Progenitor cell of endocrine pancreas (in vitro differentiated cells): ENCODE measurements around the gene TYW5. TPM values are rescaled to one million over a fixed set of nuclear protein-coding genes. Genes with fewer than 3 reads are reported as not detected.
A peak's percentile ranks its signal among the peaks of the same experiment; 100 is the strongest.

Source experiments
- DNase-seq: peaks from one replicate; pipeline ENCODE4 v3.0.0; 2021; ENCODE audit warnings: low spot score; ENCODE audit not compliant: unreplicated experiment
- H3K27ac Mint-ChIP-seq: 2 replicates; pipeline ENCODE4 v1.8.0; 2021; ENCODE audit warnings: mild to moderate bottlenecking, moderate library complexity, mixed read lengths
- H3K27me3 Mint-ChIP-seq: 2 replicates; pipeline ENCODE4 v1.8.0; 2021; ENCODE audit warnings: mixed read lengths
- H3K36me3 Mint-ChIP-seq: 2 replicates; pipeline ENCODE4 v1.8.0; 2022; ENCODE audit warnings: mixed read lengths; ENCODE audit not compliant: insufficient read depth
- H3K4me1 Mint-ChIP-seq: 2 replicates; pipeline ENCODE4 v1.8.0; 2021; ENCODE audit warnings: low read depth, mixed read lengths
- H3K4me3 Mint-ChIP-seq: 2 replicates; pipeline ENCODE4 v1.8.0; 2021; ENCODE audit warnings: low read depth, mild to moderate bottlenecking, moderate library complexity, mixed read lengths
- H3K9me3 Mint-ChIP-seq: 2 replicates; pipeline ENCODE4 v1.8.0; 2021; ENCODE audit warnings: low read depth, mixed read lengths
- total RNA-seq: library from RNA; stranded (reverse); gene quantifications from 2 replicates; pipeline ENCODE4 v1.2.1, GENCODE V29; 2021
- TF ChIP-seq, protein P1 (sequence below): fragments of 200-600 bp; sonication (generic); IDR thresholded peaks from one replicate; pipeline ENCODE4 v1.5.0; 2021; ENCODE audit warnings: antibody characterized with exemption, mild to moderate bottlenecking; ENCODE audit not compliant: unreplicated experiment

The TYW5 gene
- total RNA-seq, 1 donor from 2014 or later: 16.6 TPM

- Mint-ChIP-seq H3K4me1 (peaks cover 16% of the 10 kb centered on the region), H3K4me3 (no peak overlapping the region), H3K36me3 (no peaks in the 10 kb centered on the region), H3K27me3 (no peaks in the 10 kb centered on the region), H3K27ac (peak overlapping the region; percentile 30), H3K9me3 (no peaks in the 10 kb centered on the region)
- TF ChIP-seq, protein P1, sequence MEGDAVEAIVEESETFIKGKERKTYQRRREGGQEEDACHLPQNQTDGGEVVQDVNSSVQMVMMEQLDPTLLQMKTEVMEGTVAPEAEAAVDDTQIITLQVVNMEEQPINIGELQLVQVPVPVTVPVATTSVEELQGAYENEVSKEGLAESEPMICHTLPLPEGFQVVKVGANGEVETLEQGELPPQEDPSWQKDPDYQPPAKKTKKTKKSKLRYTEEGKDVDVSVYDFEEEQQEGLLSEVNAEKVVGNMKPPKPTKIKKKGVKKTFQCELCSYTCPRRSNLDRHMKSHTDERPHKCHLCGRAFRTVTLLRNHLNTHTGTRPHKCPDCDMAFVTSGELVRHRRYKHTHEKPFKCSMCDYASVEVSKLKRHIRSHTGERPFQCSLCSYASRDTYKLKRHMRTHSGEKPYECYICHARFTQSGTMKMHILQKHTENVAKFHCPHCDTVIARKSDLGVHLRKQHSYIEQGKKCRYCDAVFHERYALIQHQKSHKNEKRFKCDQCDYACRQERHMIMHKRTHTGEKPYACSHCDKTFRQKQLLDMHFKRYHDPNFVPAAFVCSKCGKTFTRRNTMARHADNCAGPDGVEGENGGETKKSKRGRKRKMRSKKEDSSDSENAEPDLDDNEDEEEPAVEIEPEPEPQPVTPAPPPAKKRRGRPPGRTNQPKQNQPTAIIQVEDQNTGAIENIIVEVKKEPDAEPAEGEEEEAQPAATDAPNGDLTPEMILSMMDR: no peak
- no peak for DNase-seq
Observed at GRCh38 chr2:199977984-199978415, 22.7 kb upstream of the TYW5 start.

DNA sequence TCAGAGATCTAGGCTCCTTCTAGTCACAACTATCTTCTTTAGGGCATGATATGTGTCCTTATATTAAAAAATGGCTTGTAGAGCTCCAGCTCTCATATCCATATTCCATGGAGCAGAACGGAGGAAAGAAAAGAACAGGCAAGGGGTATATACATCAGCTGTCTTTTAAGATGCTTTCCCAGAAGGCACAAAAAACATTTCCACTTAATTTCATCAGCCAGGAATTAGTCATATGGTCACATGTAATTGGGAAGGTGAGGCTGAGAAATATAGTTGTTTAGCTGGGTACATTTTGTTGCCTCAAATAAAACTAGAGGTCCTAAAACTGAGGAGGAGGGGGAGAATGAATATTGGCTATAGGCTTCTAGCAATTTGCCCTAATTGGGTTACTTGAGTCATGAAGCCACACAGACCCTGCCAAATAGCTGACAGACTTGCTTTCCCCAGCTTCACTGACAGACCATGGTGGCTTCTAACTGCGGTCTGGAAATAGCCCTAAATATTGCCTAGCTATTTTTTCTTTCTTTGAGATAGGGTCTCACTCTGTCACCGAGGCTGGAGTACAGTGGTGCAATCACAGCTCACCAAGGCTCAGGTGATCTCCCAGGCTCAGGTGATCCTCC is 20.1 kb upstream of the TYW5 start:
- DNase-seq: no peak
- Mint-ChIP-seq H3K27me3 (no peaks in the 10 kb centered on the region), H3K27ac (no peak overlapping the region), H3K4me1 (peaks cover 16% of the 10 kb centered on the region), H3K9me3 (no peaks in the 10 kb centered on the region), H3K4me3 (no peak overlapping the region), H3K36me3 (no peaks in the 10 kb centered on the region)
- TF ChIP-seq, protein P1: no peak

- no peak for DNase-seq
- TF ChIP-seq, protein P1: peak; percentile 76
Observed at GRCh38 chr2:199973703-199974102, 18.4 kb upstream of the TYW5 start.

GRCh38 chr2:199972088-199972626 is 16.9 kb upstream of the TYW5 start:
- Mint-ChIP-seq H3K4me3 (no peak overlapping the region), H3K27ac (no peak overlapping the region), H3K36me3 (peaks cover 4% of the 10 kb centered on the region), H3K9me3 (no peaks in the 10 kb centered on the region), H3K27me3 (no peaks in the 10 kb centered on the region), H3K4me1 (peaks cover 6% of the 10 kb centered on the region)
- DNase-seq: no peak
- TF ChIP-seq, protein P1: no peak

More at GRCh38 chr2:199973703-199974102, 18.4 kb upstream of the TYW5 start:
- Mint-ChIP-seq H3K36me3 (no peaks in the 10 kb centered on the region), H3K9me3 (no peaks in the 10 kb centered on the region), H3K27me3 (no peaks in the 10 kb centered on the region), H3K27ac (no peak overlapping the region), H3K4me1 (peaks cover 12% of the 10 kb centered on the region), H3K4me3 (no peak overlapping the region)

- Mint-ChIP-seq H3K27ac (no peak overlapping the region), H3K9me3 (no peaks in the 10 kb centered on the region), H3K36me3 (peaks cover 16% of the 10 kb centered on the region), H3K4me1 (peaks cover 6% of the 10 kb centered on the region), H3K27me3 (no peaks in the 10 kb centered on the region), H3K4me3 (no peak overlapping the region)
- DNase-seq: no peak
- TF ChIP-seq, protein P1: no peak
Observed at GRCh38 chr2:199968126-199968525, 12.8 kb upstream of the TYW5 start.
